Keratinocyte (primary cell): ENCODE data around the gene VOPP1.

Experiments
- EZH2 ChIP-seq: IDR thresholded peaks from one replicate; pipeline ENCODE4 v1.6.1; 2012; ENCODE audit warnings: inconsistent platforms, mild to moderate bottlenecking, low read length, moderate library complexity
- TF ChIP-seq, protein P1 (sequence below), 3 experiments: IDR thresholded peaks in 1 of 3; conservative IDR thresholded peaks in 1 of 3; optimal IDR thresholded peaks in 1 of 3; 2 replicates in 2 of 3; 3 replicates in 1 of 3; pipeline versions ENCODE3 to v1.5.1; 2011; ENCODE audit warnings: low read length in 3 of 3, mild to moderate bottlenecking in 3 of 3, moderate library complexity in 2 of 3, control low read depth in 1 of 3, inconsistent platforms in 1 of 3; ENCODE audit not compliant: insufficient read depth in 2 of 3; ENCODE audit errors: extremely low read depth in 1 of 3

GRCh38 chr7:55561690-55562089 lies 10.6 kb downstream of the VOPP1 start:
- TF ChIP-seq, protein P1, sequence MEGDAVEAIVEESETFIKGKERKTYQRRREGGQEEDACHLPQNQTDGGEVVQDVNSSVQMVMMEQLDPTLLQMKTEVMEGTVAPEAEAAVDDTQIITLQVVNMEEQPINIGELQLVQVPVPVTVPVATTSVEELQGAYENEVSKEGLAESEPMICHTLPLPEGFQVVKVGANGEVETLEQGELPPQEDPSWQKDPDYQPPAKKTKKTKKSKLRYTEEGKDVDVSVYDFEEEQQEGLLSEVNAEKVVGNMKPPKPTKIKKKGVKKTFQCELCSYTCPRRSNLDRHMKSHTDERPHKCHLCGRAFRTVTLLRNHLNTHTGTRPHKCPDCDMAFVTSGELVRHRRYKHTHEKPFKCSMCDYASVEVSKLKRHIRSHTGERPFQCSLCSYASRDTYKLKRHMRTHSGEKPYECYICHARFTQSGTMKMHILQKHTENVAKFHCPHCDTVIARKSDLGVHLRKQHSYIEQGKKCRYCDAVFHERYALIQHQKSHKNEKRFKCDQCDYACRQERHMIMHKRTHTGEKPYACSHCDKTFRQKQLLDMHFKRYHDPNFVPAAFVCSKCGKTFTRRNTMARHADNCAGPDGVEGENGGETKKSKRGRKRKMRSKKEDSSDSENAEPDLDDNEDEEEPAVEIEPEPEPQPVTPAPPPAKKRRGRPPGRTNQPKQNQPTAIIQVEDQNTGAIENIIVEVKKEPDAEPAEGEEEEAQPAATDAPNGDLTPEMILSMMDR (optimal IDR thresholded peaks at IDR 0.05 in 1 of 3, IDR thresholded peaks at IDR 0.05 in 1 of 3, conservative IDR thresholded peaks at IDR 0.05 in 1 of 3; ENCODE audit: extremely low read depth in 1 of 3, insufficient read depth in 2 of 3, low read length in 3 of 3): no peak
- TF ChIP-seq EZH2: no peak
